MM.1S (cell line): ENCODE data around the gene MYRFL.

Source experiments
- EZH2 ChIP-seq: fragments of 300-600 bp; sonication (generic); optimal IDR thresholded peaks from 2 replicates; pipeline ENCODE3; 2017; ENCODE audit warnings: low read depth, mild to moderate bottlenecking, antibody characterized with exemption, low read length, mixed read lengths
- EZH2phosphoT487 ChIP-seq: fragments of 300-600 bp; sonication (generic); IDR thresholded peaks from 2 replicates; pipeline ENCODE4 v1.6.1; 2018; ENCODE audit warnings: antibody characterized with exemption, low read length
- TF ChIP-seq, protein P1 (sequence below): fragments of 300-600 bp; sonication (generic); IDR thresholded peaks from 2 replicates; pipeline ENCODE4 v1.5.1; 2016; ENCODE audit warnings: antibody characterized with exemption, low read length, mixed read lengths

DNA sequence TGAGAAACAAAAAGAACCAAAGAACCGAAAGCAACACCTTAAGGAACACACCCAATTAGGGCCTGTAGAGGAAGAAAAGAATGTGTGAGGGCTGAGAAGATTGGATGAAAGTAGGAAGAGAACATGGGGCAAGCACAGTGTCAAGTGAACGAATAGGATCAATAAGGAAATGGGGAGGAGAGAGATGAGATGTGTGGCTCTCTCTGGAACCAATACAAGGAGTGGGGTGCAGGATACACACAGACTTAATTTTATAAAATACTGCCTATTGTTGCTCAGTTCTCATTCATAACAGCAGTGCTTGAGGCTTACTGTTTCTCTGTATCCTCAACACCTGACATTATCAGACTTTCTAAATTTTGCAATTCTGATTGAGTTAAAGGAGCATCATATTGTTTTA is 93.3 kb downstream of the MYRFL start:
- TF ChIP-seq, protein P1, sequence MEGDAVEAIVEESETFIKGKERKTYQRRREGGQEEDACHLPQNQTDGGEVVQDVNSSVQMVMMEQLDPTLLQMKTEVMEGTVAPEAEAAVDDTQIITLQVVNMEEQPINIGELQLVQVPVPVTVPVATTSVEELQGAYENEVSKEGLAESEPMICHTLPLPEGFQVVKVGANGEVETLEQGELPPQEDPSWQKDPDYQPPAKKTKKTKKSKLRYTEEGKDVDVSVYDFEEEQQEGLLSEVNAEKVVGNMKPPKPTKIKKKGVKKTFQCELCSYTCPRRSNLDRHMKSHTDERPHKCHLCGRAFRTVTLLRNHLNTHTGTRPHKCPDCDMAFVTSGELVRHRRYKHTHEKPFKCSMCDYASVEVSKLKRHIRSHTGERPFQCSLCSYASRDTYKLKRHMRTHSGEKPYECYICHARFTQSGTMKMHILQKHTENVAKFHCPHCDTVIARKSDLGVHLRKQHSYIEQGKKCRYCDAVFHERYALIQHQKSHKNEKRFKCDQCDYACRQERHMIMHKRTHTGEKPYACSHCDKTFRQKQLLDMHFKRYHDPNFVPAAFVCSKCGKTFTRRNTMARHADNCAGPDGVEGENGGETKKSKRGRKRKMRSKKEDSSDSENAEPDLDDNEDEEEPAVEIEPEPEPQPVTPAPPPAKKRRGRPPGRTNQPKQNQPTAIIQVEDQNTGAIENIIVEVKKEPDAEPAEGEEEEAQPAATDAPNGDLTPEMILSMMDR: no peak
- no peak for TF ChIP-seq EZH2
- no peak for TF ChIP-seq EZH2phosphoT487
